ENCODE measurements around the gene RAB31. TPM values are rescaled to one million over a fixed set of nuclear protein-coding genes. Genes with fewer than 3 reads are reported as not detected.

The RAB31 gene
- total RNA-seq, 4 donors from 2014 or later: 108 to 181 (median 136) TPM

DNA sequence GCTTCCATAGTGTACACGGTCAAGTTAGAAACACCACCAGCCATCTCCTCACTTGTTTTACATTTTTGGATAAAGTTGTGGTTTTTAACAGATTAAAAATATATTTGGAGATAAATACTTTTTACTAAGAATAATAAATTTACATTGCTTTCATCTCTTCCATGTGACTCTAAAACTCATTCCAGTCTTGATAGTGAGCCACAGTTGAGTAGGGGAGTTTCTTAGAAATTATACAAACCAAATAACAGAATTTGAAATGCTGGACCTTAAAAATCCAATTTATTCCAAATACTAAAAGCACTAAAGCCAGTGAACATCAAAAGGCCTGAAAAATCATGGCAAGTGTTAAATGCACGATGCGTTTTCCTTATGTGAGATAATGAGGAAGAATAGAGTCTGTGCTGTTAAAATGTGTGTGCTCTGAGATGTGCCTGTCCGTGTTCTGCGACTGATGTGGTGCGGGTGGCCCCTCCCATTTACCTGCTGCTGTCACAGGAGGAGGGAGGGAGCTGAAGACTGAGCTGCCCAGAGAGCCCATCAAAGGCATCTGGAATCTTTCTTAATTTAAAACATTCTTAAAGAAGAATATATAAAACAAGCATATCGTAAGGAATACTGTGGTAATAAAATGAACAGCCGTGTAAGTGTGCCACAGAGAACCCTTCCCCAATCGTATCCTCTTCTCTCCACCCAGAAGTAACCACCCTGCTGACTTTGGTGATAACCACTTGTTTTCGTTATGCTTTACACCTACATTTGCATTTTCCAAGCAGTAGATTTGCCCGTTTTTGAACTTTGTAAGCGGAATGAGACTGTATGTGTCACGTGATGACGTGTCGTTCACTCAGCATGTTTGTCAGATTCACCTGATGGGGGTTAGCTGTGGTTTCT, 120.7 kb downstream of the RAB31 start:
- TF ChIP-seq, protein P1, sequence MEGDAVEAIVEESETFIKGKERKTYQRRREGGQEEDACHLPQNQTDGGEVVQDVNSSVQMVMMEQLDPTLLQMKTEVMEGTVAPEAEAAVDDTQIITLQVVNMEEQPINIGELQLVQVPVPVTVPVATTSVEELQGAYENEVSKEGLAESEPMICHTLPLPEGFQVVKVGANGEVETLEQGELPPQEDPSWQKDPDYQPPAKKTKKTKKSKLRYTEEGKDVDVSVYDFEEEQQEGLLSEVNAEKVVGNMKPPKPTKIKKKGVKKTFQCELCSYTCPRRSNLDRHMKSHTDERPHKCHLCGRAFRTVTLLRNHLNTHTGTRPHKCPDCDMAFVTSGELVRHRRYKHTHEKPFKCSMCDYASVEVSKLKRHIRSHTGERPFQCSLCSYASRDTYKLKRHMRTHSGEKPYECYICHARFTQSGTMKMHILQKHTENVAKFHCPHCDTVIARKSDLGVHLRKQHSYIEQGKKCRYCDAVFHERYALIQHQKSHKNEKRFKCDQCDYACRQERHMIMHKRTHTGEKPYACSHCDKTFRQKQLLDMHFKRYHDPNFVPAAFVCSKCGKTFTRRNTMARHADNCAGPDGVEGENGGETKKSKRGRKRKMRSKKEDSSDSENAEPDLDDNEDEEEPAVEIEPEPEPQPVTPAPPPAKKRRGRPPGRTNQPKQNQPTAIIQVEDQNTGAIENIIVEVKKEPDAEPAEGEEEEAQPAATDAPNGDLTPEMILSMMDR (IDR thresholded peaks at IDR 0.05): no peak
- TF ChIP-seq EP300 (IDR thresholded peaks at IDR 0.05) (no peak), POLR2AphosphoS5 (IDR thresholded peaks at IDR 0.05) (no peak), POLR2A (IDR thresholded peaks at IDR 0.05) (no peak)
- H3K9me3 ChIP-seq: no peaks in the 10 kb centered on the region
- H3K4me1 ChIP-seq: peaks cover 14 to 63% (median 24%) of the 10 kb centered on the region in 3 donors
- H3K4me3 ChIP-seq: no peak overlapping the region
- ATAC-seq: no peak
- 86 to 88% methylated on average over 11 to 15 of the region's 15 CpGs for WGBS, 2 donors (ENCODE audit: low coverage in 1 of 2)
- H3K27ac ChIP-seq: peak overlapping the region in 2 of 4 donors; percentile 16 to 82
- H3K27me3 ChIP-seq: no peaks in the 10 kb centered on the region
- H3K36me3 ChIP-seq: no peaks in the 10 kb centered on the region

DNA sequence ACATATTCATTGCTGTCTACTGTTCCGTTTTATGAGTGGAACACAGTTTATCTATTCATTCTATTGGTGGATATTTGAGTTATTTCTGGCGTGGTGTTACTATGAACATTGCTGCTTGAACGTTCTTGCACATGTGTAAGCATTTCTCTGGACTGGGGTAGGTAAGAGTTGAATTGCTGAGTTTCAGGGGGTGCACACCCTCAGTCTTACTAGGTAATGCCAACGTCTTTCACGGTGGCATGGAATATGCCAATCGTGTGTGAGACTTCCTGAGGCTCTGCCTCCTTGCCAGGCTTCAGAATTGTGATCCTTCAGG, 121.3 kb downstream of the RAB31 start:
- Histone ChIP-seq H3K27me3 (no peaks in the 10 kb centered on the region), H3K4me1 (peaks cover 12 to 62% (median 18%) of the 10 kb centered on the region in 3 donors), H3K4me3 (no peak overlapping the region), H3K27ac (no peak overlapping the region), H3K9me3 (no peaks in the 10 kb centered on the region), H3K36me3 (no peaks in the 10 kb centered on the region)
- TF ChIP-seq, protein P1 (IDR thresholded peaks at IDR 0.05): no peak
- TF ChIP-seq POLR2AphosphoS5 (IDR thresholded peaks at IDR 0.05): no peak
- no peak for TF ChIP-seq EP300 (IDR thresholded peaks at IDR 0.05)
- no peak for TF ChIP-seq POLR2A (IDR thresholded peaks at IDR 0.05)
- ATAC-seq: no peak
- WGBS, 2 donors (ENCODE audit: low coverage in 1 of 2): 89 to 93% methylated on average over 6 of the region's 6 CpGs

DNA sequence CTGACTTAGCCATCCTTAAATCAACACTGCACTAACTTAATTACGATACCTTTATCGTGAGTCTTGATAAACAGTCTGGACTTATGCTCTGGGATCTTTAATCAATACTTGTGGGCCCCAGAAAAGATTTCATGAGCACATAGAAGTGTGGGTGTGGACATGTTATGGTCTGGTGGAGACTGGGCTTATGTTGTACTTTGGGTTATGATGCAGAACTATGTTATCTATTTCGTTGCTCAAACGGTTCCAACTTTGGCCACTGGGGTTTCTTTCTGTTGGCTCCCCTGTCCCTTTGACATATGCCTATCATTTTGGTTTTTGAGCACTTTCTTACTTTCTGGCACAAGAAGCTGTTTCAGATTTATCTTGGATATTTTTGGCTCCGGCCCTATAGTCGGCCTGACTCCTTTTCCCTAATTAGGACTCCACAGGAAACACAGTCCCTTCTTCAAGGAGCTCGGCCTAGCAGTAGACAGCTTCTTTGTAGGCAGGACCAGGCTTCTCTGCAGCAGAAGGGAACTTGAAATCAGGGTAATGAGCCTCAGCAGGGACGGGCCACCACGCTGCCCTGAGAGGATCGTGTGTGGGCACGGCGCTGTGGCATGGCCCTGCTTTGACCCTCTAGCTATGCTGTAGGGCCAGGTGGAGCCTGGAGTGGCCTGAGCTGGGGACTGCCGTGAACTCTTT, 123.1 kb downstream of the RAB31 start:
- no peaks in the 10 kb centered on the region for H3K36me3 ChIP-seq
- peaks cover 3 to 62% (median 5%) of the 10 kb centered on the region in 3 donors for H3K4me1 ChIP-seq
- TF ChIP-seq EP300 (IDR thresholded peaks at IDR 0.05) (no peak), POLR2AphosphoS5 (IDR thresholded peaks at IDR 0.05) (no peak), POLR2A (IDR thresholded peaks at IDR 0.05) (no peak)
- TF ChIP-seq, protein P1 (IDR thresholded peaks at IDR 0.05): peak in 2 of 4 experiments; percentile 4 to 14
- no peaks in the 10 kb centered on the region for H3K9me3 ChIP-seq
- WGBS, 2 donors (ENCODE audit: low coverage in 1 of 2): 54 to 61% methylated on average over 4 to 6 of the region's 13 CpGs
- no peaks in the 10 kb centered on the region for H3K27me3 ChIP-seq
- peak overlapping the region in 3 of 4 donors; percentile 29 to 68 (median 66) for H3K27ac ChIP-seq
- H3K4me3 ChIP-seq: no peak overlapping the region
- no peak for ATAC-seq

DNA sequence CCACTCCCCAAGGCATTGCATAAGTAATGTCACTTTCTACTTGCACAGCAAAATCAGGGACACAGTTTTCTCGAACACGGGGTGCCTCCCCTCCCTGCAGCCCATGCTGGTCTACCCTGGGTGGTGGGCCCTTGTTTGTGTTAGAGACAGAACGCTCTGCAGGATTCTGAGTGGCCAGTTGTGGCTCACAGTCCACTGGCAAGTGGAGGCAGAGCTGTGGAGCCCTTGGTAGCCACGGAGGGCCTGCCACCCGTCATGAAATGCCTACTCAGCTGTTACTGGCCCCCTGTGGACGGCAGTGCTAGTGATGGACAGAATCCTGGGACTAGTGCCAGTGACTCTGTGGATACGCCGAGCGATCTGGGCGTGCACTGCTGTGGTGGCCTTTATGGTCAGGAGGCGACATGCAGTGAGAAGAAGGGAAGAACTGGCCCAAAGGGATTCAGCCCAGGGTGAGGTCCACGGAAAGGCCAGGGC, 123.7 kb downstream of the RAB31 start:
- H3K36me3 ChIP-seq: no peaks in the 10 kb centered on the region
- peak; percentile 8 for ATAC-seq
- H3K4me3 ChIP-seq: no peak overlapping the region
- peaks cover 3 to 62% (median 5%) of the 10 kb centered on the region in 3 donors for H3K4me1 ChIP-seq
- H3K9me3 ChIP-seq: no peaks in the 10 kb centered on the region
- H3K27me3 ChIP-seq: no peaks in the 10 kb centered on the region
- H3K27ac ChIP-seq: peak overlapping the region in 3 of 4 donors; percentile 29 to 68 (median 66)
- TF ChIP-seq POLR2AphosphoS5 (IDR thresholded peaks at IDR 0.05): no peak
- no peak for TF ChIP-seq EP300 (IDR thresholded peaks at IDR 0.05)
- TF ChIP-seq, protein P1 (IDR thresholded peaks at IDR 0.05): no peak
- no peak for TF ChIP-seq POLR2A (IDR thresholded peaks at IDR 0.05)
- no CpG with 5 or more reads among the region's 12 CpGs for WGBS, 2 donors (ENCODE audit: low coverage in 1 of 2)
